ENCODE data around the gene SORCS3.
A peak's percentile ranks its signal among the peaks of the same experiment; 100 is the strongest.

Gene SORCS3

DNA sequence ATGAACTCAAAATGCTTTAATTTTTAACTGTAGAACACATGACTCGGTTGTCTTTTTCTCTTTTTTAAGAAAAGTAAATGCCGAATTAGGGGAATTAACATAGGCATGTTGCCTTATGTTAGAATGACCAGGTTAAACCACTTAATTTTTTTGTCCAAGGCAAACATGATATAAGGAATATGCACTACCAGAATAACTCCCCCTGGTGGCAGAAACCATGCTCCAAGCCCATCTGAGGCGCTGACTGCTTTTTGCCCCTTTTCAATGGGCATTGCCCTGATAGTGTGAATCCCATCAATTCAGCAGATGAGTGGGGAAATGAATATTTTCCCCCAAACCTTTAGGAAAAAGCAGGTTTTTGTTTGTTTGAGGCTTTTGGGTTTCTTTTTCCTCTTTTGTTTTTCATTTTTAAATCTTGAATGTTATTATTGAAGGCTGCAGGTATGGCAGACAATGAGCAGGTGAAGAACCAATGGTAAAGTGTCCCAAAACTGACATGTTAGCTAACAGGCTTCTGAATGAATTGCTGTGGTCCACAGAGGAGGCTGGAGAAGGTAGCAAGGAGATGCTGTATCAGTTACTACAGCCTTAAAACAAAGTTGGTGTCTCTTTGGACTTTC, 284.3 kb downstream of the SORCS3 start:
- peak; percentile 40 for DNase-seq

GRCh38 chr10:104928734-104929133, 287.6 kb downstream of the SORCS3 start:
- DNase-seq = no peak

DNA sequence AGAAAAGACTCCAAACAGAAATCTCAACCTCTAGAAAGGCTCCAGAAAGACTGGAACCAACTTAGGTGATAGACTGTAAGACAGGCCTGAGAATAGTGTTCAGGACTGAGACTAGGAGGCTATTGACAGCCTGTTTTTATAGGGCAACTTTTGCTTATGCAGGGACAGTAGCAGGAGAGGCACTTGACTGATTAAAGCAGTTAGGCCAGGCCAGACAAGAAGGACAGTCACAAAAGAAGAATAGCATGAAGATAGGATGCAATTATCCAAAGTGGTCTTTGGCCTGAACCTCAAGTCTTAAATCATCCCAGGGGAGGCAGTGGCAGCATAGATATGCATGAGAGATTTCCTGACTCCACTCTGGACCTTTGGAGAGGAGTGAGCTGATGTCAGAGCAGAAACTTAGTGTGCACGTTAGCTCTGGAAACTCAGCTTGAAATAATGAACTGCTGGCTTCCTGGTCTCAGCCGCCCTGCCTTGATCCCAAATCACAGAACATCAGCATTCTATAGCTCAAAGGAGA, 290.6 kb downstream of the SORCS3 start:
- DNase-seq = no peak

- no peak for DNase-seq
Observed at GRCh38 chr10:104935656-104936055, 294.6 kb downstream of the SORCS3 start.

DNA sequence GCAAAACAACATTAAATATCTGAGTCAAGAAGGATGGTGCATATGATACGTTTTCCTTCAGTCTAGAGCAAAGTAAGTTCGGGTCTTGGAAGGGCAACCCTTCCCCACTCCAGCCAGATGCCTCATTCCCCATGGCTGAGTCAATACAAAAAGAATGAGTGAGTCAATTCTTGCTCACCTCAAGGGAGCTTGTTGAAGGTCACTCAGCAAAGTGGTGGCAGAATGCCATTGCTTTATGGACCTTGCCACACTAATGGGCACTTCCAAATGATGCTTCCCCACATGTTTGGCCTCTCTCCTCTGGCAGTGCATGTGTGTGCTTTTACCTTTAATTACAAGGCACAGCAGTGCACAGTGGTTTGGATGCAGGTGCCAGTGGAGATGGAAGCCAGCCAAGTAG, 296.5 kb downstream of the SORCS3 start:
- no peak for DNase-seq

GRCh38 chr10:104938031-104938430, 296.9 kb downstream of the SORCS3 start:
- no peak for DNase-seq

GRCh38 chr10:104941662-104942061, 300.6 kb downstream of the SORCS3 start:
- DNase-seq = no peak

DNA sequence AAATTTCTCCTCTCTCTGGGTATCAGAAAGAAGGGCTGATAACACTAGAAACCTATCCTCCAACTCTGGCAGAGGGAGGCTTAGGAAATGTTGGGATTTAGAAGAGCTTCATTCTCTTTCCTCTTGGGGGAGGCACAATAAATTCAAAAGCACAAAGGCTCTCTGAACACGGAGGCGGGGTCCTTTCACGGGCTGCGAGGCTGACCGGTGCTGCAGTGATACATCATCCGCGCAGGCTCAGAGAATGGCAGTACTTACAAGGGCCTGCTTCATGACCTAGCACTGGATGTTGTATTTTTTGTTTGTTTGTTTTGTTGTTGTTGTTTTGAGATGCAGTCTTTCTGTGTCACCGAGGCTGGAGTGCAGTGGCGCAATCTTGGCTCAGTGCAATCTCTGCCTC, 306.2 kb downstream of the SORCS3 start:
- DNase-seq = no peak

- no peak for DNase-seq
Observed at GRCh38 chr10:104957178-104957841, 316.2 kb downstream of the SORCS3 start.

GRCh38 chr10:104966563-104967297, 325.6 kb downstream of the SORCS3 start:
- no peak for DNase-seq

GRCh38 chr10:104980368-104980767, 339.3 kb downstream of the SORCS3 start:
- DNase-seq = no peak

GRCh38 chr10:104981995-104982394, 340.9 kb downstream of the SORCS3 start:
- no peak for DNase-seq

DNA sequence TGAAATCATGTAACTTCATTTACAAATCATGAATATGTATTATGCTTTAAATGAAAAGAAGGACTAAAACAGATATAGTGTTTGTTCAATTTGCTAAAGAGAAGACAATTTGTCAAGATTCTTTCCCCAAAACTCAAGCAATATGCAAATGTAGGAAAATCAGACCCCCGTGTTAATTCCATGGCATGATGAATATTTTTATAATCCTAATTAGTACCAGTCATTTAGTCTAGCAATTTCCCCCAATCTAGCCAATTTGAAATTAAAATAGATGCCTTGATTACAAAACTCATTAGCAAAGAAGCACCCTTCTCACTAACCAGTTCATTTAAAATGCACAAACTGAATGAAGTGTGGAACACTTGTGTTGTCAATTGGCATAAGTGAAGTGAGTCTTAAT, 347.6 kb downstream of the SORCS3 start:
- DNase-seq = no peak

GRCh38 chr10:104989880-104990279, 348.8 kb downstream of the SORCS3 start:
- no peak for DNase-seq

- DNase-seq = no peak
Observed at GRCh38 chr10:104993085-104993484, 352.0 kb downstream of the SORCS3 start.

DNA sequence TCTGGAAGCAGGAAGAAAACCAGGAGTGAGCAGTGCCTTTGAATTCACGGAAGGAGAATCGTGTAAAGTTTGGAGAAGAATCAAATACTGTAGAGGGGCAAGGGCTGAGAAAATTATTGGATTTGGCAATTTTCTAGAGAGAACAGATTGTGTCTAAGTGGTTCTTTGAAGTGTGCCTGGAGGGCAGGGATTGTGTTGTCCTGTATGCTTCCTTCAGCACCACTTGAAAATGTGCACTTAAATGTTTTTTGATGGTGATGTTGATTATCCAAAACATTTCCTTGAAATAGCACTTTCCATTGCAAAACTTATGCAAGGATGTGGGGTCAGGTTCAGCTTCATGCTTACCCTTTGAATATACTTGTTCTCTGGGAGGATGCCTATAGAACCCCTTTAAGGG, 360.2 kb downstream of the SORCS3 start:
- DNase-seq = no peak

- no peak for DNase-seq
Observed at GRCh38 chr10:105010411-105011121, 369.5 kb downstream of the SORCS3 start.

GRCh38 chr10:105017116-105017515, 376.0 kb downstream of the SORCS3 start:
- DNase-seq = peak; percentile 20

DNA sequence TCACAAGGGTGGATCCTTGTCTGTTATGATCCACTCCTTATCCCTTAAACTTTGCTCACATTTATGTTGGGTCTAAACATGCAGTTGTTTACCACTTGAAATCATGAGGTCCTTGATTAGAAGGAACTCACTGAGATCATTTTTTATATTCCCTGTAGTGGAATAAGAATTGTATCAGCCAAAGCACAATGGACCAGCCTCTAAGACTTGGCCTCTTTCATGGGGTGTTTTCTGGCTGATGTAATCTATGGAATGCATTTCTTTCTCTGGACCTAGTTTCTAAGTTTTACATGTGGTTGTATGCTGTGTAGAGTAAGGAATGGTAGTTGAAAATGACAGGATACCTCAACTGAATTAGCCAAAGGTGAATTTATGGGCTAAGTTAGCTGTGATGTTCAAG, 376.6 kb downstream of the SORCS3 start:
- no peak for DNase-seq

- DNase-seq = no peak
Observed at GRCh38 chr10:105023211-105024111, 382.4 kb downstream of the SORCS3 start.

GRCh38 chr10:105024184-105024583, 383.1 kb downstream of the SORCS3 start:
- no peak for DNase-seq

GRCh38 chr10:105025092-105025491, 384.0 kb downstream of the SORCS3 start:
- no peak for DNase-seq
